Bronchial epithelial cell (primary cell): ENCODE measurements around the gene GNA14. TPM values are rescaled to one million over a fixed set of nuclear protein-coding genes. Genes with fewer than 3 reads are reported as not detected.
"Not testable (repeated sequence)": the region's sequence is repeated elsewhere in the genome, so short reads cannot be mapped to it uniquely, and the experiment has no call there.

ENCODE experiments used
- DNase-seq: peaks from one replicate; pipeline ENCODE4 v3.0.0-alpha.2; 2010; ENCODE audit warnings: low read depth
- FAIRE-seq: peaks from 2 replicates; lab custom pipeline; 2011; peaks lifted over from hg19 to GRCh38; lab: Jason Lieb, UNC
- H3K27me3 ChIP-seq: 2 replicates; pipeline ENCODE4 v1.5.1; 2011; ENCODE audit warnings: low read length; ENCODE audit not compliant: control insufficient read depth, insufficient read depth
- H3K36me3 ChIP-seq: 2 replicates; pipeline ENCODE4 v1.5.1; 2011; ENCODE audit warnings: low read length; ENCODE audit not compliant: control insufficient read depth, insufficient read depth
- H3K4me3 ChIP-seq: 2 replicates; pipeline ENCODE4 v1.5.1; 2011; ENCODE audit warnings: mild to moderate bottlenecking, low read depth, low read length, control low read depth
- total RNA-seq: library from RNA; depleted of rRNA; stranded (reverse); fragments of >200 nt; gene quantifications from 2 replicates; pipeline ENCODE4 v1.2.1, GENCODE V29; 2014
- TF ChIP-seq, protein P1 (sequence below): IDR thresholded peaks from 2 replicates; pipeline ENCODE4 v1.5.1; 2011; ENCODE audit warnings: mild to moderate bottlenecking, moderate library complexity, low read length, control low read depth, inconsistent platforms; ENCODE audit not compliant: insufficient read depth, severe bottlenecking

The GNA14 gene
- total RNA-seq, 1 donor from 2014 or later: not detected

DNA sequence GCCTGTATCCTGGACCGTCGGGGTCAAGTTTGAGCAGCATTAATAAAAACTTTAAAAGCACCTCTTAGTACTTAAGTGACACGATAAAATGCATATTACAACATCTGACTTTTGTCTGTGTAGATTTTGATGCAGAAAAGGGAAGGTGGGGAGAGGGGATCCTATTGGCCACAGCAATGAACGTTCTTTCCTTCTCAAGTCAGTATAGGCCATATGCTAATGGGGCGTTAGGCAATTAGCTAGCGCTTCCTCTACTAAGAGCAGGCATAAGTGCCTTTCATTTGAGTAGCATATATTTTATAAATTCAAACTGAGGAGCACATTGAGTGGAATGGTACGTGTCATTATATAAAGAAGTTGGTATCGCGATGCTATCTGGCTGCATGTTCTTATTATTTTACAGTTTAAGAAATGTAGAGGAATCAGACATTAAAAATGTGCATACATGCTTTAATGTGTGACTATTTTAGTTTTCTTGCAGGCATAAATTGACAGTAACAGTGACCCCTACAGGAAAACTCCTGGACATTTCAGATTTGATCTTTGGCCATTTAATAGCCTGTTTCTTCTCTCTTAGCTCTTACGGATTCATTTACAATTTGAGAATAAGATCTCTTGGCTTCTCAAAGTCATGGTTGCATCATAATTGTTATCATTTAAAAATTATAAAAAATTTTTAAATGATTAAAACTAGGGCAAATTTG lies 1.1 kb upstream of the GNA14 start:
- TF ChIP-seq, protein P1, sequence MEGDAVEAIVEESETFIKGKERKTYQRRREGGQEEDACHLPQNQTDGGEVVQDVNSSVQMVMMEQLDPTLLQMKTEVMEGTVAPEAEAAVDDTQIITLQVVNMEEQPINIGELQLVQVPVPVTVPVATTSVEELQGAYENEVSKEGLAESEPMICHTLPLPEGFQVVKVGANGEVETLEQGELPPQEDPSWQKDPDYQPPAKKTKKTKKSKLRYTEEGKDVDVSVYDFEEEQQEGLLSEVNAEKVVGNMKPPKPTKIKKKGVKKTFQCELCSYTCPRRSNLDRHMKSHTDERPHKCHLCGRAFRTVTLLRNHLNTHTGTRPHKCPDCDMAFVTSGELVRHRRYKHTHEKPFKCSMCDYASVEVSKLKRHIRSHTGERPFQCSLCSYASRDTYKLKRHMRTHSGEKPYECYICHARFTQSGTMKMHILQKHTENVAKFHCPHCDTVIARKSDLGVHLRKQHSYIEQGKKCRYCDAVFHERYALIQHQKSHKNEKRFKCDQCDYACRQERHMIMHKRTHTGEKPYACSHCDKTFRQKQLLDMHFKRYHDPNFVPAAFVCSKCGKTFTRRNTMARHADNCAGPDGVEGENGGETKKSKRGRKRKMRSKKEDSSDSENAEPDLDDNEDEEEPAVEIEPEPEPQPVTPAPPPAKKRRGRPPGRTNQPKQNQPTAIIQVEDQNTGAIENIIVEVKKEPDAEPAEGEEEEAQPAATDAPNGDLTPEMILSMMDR: peak; percentile 31
- Histone ChIP-seq H3K27me3 (peaks cover 17% of the 10 kb centered on the region), H3K4me3 (no peak overlapping the region), H3K36me3 (no peaks in the 10 kb centered on the region)
- DNase-seq (peak; percentile 45), FAIRE-seq (no peak)

DNA sequence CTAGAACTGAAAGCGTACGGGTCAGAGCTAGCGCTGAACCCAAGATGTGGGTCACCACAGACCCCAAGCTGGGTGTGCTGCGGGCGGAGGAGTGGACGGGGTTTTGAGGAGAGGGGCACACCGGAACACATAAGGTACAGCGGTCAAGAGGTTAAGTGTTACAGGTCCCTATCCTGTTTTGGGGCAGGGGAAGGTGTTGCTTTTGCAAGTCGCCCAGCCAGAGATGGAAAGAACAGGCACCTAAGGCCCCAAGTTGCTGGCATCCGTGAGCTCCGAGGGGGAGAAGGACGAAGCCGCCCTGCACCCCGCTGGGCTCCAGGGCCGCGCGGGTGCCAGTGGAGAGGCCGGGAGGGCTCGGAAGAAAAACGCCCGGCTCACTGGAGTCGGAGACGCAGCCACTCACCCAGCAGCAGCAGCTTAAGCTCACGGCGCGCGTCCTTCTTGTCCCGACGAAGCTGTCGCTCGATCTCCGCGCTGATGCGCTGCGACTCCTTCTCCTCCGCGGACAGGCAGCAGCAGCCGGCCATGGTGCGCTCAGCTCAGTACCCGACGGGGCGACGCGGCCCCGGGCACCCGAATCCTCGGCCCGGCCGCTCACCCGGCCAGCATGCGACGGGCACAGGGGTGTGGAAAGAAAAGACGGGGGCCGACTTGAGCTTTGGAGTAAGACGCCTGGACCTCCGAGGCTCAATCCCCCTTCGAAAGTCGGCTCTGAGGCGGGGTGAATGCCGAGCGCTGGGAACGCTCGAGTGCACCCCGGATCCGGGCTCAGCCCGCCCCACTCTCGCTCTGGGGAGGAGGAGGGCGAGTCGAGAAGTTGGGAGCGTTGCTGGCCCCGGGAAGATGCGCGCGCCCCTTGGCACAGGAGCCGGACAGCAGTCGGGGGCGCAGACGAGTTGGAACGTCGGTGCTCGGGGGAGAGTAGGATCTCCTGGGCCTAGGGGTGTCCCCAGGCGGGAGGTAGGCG lies 572 bp downstream of the GNA14 start:
- DNase-seq (no peak), FAIRE-seq (no peak)
- TF ChIP-seq, protein P1: no peak
- Histone ChIP-seq H3K36me3 (no peaks in the 10 kb centered on the region), H3K4me3 (no peak overlapping the region), H3K27me3 (peaks cover 17% of the 10 kb centered on the region)

GRCh38 chr9:77643871-77644270 lies 4.3 kb downstream of the GNA14 start:
- Histone ChIP-seq H3K4me3 (no peak overlapping the region), H3K27me3 (peaks cover 17% of the 10 kb centered on the region), H3K36me3 (no peaks in the 10 kb centered on the region)
- TF ChIP-seq, protein P1: no peak
- FAIRE-seq (no peak), DNase-seq (no peak)

GRCh38 chr9:77640741-77641580 lies 7.2 kb downstream of the GNA14 start:
- no peak for DNase-seq
- FAIRE-seq: no peak
- H3K4me3 ChIP-seq: no peak overlapping the region
- H3K27me3 ChIP-seq: peaks cover 5% of the 10 kb centered on the region
- TF ChIP-seq, protein P1: no peak
- H3K36me3 ChIP-seq: no peaks in the 10 kb centered on the region

GRCh38 chr9:77632652-77633051 lies 15.5 kb downstream of the GNA14 start:
- no peak for FAIRE-seq
- no peak for DNase-seq
- TF ChIP-seq, protein P1: no peak
- Histone ChIP-seq H3K27me3 (peaks cover 3% of the 10 kb centered on the region), H3K4me3 (no peak overlapping the region), H3K36me3 (no peaks in the 10 kb centered on the region)

DNA sequence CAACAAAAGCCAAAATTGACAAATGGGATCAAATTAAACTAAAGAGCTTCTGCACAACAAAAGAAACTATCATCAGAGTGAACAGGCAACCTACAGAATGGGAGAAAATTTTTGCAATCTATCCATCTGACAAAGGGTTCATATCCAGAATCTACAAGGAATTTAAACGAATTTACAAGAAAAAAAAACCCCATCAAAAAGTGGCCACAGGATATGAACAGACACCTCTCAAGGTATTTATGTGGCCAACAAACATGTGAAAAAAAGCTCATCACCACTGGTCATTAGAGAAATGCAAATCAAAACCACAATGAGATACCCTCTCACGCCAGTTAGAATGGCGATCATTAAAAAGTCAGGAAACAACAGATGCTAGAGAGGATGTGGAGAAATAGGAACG lies 19.3 kb downstream of the GNA14 start:
- H3K27me3 ChIP-seq, FAIRE-seq, H3K36me3 ChIP-seq, H3K4me3 ChIP-seq, DNase-seq: not testable (repeated sequence)
